Measurements from ENCODE around the gene GCNT4.
"Not testable (repeated sequence)": the region's sequence is repeated elsewhere in the genome, so short reads cannot be mapped to it uniquely, and the experiment has no call there.

GCNT4 gene, protein sequence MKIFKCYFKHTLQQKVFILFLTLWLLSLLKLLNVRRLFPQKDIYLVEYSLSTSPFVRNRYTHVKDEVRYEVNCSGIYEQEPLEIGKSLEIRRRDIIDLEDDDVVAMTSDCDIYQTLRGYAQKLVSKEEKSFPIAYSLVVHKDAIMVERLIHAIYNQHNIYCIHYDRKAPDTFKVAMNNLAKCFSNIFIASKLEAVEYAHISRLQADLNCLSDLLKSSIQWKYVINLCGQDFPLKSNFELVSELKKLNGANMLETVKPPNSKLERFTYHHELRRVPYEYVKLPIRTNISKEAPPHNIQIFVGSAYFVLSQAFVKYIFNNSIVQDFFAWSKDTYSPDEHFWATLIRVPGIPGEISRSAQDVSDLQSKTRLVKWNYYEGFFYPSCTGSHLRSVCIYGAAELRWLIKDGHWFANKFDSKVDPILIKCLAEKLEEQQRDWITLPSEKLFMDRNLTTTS

DNA sequence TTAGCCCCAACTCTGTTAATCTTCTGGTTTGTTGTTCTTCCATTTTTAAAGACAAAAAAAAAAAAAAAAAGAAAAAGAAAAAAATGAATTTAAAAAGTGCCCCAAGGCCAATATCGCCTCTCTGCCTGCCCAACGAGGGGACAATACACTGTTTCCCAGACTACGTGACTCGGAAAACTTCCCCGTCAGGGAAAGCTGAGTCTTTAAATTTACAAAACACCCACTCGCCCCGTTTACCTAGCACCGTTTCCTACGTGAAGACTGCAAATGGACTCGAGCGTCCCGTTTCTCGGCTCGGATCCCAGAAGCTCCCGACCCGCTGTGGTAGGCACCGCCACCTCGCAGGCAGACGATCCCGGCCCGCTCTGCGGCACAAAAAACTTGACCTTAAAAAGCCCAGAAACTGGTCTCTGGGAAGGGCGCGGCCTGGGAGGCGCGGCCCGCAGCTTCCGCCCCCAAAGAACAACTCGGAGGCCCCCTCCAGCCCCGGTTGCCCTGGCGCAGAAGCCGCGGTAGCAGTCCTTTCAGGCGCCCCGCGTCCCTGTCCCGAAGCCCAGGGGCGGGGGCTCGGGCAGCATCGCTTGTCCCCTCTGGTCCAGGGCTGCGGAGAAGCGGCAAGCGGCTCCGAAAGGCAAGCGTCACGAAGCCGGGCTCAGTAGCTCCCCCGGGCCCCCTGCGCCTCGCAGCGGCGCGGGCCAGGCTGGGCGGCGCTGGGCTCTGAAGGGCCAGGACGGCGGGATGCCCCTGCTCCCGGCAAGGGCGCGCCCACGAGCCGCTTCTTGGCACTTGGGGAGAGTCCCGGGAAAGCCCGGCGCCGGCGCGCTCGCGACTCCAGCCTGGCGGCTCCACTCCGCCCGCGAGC is at the start of gene GCNT4:
Gene GCNT4, minus strand, starts transcription at position 367 of the 862 bp plus-strand sequence. CDS start 22,521 bp downstream, outside the sequence.
- DNase-seq (ENCODE audit: low read depth) = peak; percentile 13

DNA sequence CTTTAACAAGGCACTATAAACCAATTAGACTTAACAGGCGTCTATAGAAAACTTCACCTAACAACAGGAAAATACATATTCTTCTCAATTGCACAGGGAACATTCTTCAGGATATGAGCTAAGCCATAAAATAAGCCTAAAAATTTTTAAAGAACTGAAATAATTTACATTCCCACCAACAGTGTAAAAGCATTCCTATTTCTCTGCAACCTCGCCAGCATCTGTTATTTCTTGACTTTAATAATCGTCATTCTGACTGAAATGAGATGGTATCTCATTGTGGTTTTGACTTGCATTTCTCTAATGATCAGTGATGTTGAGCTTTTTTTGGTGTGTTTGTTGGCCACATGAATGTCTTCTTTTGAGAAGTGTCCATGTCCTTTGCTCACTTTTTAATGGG is 43.6 kb upstream of the GCNT4 start:
- not testable (repeated sequence) for DNase-seq (ENCODE audit: low read depth)

DNA sequence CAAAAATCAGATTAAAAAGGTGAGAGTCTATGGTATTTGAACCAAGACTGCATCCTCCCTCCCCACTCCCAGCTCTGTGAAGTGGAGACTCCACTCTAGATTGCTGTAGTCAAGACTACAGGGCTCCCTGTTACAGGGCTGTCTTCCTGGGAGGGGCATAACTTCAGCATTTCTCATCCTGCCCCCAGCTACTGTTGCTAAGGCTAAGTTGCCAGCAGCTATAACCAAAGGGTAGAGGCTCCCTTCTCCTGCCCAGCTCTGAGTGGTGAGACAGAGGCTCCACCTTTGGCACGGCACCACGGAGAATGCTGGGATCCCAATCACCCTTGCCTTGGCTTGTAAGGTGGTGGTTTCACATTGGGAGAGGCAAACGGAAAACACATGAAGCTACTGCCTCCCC is 39.2 kb upstream of the GCNT4 start:
- DNase-seq (ENCODE audit: low read depth) = no peak

DNA sequence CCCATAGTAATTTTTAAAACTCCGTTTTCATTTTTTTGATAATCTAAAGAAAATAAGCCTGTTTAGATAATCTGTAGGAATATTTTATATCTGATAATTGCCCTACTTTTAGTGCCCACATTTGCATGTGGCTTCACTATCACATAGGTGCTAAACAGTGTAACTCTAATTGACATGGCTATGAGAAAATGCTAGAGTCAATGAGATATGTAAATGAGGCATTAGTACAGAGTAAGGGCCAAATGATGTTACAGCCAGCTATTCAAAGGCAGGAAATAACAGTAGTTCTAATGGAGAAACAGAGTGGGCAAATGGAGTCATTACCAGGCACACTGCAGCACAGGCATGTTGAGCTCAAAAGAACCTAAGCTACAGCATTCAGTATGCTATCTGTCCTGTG is 37.3 kb upstream of the GCNT4 start:
- no peak for DNase-seq (ENCODE audit: low read depth)

DNA sequence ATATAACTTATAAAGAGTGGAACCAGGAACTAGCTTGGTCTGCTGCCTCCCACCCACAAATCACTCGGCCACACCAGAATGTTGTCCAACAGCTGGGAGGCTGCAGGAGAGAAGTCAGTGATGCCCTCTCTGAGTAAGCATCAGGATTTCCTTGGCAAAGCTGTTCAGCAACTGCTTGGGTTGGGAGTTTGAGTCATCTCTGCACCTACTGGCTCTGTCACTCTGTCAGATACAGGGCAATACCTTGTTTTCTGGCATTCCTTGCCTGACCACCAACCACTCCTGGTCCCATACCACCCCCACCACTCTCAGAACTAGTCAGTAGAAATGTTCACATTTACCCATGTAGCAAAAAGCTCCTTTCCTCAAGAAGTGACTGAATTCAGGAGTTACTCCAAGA is 36.8 kb upstream of the GCNT4 start:
- no peak for DNase-seq (ENCODE audit: low read depth)

DNA sequence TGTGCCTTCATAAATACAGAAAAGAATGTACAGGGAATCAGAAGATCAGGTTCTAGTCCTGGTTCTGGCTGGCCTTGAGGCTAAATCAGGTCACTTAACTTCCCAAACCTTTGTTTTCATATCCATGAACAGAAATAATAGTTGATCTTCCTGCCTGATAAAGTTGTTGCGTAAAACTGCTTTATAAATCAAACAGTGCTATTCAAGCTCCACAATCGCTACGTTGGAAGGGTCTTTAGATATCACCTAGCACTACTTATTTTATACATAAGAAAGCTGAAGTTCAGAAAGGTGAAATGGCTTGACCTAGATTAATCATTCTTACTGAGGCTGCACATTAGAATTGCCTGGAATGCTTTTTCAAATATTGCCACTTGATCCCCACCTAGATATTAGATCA is 36.3 kb upstream of the GCNT4 start:
- DNase-seq (ENCODE audit: low read depth) = no peak

DNA sequence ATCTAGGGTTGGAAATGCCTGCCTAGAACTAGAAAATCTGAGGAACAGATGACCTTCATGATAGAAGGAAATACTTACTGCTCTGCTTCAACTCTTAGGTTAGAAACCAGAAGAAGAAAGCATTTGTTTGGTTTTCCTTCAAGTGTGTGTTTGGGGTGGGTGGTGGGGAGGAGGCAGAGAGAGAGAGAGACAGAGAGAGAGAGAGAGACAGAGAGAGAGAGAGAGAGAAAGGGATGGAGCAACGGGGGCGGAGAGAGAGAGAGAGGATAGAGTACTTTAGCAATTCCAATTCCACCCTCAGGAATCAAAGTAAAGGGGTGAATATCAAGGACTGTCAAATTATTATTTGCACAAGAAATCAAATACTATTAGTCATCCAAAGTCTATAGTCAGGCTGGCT is 29.2 kb upstream of the GCNT4 start:
- no peak for DNase-seq (ENCODE audit: low read depth)

DNA sequence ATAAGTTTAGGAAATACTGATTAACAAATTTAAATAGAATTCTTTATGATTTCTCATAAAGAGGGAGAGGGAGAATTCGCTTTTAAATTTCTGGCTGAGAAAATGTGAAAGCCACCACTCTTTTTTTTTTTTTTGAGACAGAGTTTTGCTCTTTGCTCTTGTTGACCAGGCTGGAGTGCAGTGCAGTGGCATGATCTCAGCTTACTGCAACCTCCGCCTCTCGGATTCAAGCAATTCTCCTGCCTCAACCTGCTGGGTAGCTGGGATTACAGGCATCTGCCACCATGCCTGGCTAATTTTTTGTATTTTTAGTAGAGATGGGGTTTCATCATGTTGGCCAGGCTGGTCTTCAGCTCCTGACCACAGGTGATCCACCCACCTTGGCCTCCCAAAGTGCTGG is 27.0 kb upstream of the GCNT4 start:
- not testable (repeated sequence) for DNase-seq (ENCODE audit: low read depth)

DNA sequence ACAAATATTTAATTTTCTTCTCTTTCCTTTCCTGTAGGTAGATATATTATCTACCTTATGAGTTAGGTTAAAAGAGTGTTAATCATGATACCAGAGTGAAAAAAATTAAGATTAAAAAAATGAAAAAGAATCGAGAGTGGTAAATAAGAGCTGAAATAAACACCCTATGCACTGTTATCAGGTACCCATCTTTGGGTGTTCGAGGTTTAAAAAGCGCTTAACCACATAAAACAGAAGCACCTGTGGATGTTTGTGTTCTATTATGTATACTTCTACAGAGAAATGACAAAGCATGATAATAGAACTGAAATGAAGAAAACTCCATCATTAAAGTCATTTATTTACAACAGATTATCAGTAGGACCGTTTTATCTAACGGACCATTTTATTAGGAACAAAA is 25.7 kb upstream of the GCNT4 start:
- no peak for DNase-seq (ENCODE audit: low read depth)

DNA sequence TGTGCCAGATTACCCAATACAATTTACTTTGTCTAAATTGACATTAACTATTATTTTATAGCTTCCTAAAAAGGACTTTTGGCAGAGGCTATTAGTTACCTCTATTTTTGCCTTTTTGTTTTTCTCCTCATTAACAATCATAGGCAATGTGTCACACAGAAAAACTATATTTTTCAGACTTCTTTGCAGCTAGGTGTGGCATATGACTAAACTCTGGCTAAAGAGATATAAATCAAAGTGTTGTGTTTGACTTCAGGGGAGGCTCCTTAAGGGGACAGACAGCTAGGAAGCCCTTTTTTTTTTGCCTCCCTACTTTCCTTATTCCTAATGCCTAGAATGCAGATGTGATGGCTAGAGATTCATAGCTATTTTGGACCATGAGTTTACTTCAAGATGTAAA is 19.7 kb upstream of the GCNT4 start:
- DNase-seq (ENCODE audit: low read depth) = no peak

DNA sequence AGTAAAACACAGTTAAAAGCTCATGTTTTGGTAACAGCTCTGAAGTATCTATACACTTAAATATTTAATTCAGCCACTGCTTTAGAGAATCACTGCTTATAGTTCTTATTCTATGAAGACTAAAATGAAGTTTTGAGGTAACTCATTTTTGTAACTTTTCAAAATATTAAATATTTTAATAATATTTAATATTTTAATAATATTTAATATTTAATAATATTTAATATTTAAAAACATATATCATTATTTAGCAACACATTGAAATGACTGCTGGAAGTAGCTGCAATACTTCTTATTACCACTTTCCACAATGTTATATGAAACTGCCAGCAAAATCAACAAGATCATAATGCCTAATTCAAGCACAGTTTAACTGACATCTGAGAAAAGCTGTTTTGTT is 18.7 kb upstream of the GCNT4 start:
- no peak for DNase-seq (ENCODE audit: low read depth)

DNA sequence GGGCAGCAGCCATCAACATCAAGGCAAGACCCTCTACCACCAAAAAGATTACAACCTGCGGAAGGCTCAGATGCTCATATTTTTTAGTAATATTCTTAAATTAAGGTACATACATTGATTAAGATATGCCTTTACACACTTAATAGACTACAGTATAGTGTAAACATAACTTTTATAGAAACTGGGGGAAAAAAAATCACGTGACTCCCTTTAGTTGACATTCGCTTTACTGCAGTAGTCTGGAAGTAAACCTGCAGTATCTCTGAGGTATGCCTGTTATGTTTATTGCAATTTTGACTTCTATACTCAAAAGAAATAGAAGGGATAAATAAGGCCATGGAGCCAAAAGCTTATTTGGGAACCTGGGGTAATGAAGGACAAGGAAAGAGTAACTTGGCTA is 15.1 kb upstream of the GCNT4 start:
- DNase-seq (ENCODE audit: low read depth) = no peak

DNA sequence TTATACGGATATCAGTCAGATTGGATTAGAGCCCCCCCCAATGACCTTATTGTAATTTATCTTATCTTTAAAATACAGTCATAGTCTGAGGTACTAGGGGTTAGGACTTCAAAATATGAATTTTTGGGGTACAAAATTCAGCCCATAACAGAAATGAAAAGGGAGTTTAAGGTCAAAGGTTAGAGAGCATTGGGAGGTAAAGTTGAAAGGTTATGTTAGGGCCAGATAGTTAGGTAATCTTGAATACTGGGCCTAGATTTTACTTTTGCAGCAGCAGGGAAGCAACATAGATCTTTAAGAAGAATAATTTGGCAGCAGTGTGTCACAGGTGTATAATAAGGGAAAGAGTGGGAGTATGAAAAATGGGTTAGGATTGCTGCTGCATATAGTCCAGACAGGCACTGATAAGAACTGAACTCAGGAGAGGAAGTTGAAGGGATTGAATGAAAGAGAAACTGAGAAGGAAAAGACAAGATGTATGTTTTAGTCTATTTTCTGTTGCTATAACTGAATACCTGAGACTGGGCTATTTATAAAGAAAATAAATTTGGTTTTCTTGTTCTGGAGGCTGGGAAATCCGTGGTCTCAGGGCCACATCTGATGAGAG is 10.7 kb upstream of the GCNT4 start:
- no peak for DNase-seq (ENCODE audit: low read depth)

DNA sequence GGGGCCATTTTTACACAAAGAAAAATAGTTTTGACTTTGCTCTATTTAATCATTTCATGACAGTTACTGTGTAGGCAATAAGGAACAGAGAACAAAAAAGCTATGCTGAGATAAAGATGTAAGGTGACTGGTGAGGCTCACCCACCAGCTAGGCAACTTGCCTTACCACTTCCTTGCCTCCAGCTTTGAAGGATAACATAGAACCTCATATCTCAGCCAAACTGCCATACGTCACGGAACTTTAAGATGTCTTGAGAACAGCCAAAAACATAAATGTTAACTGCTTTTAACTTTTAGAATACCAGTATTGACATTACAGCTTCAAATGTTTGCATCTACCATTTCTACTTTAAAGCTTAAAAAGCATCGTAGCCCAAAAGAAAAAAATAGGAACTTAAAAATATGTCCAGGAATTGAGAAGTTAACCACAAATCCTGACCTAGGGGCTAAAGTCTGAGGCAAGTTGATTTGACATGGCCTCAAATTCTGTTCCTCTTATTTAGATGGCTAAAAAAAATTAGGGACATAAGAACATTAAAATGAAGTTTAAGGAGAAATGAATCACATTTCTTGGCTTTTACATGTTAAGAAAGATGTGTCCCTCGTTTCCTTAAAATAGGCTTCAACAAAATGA is 7.7 kb upstream of the GCNT4 start:
- DNase-seq (ENCODE audit: low read depth) = no peak

DNA sequence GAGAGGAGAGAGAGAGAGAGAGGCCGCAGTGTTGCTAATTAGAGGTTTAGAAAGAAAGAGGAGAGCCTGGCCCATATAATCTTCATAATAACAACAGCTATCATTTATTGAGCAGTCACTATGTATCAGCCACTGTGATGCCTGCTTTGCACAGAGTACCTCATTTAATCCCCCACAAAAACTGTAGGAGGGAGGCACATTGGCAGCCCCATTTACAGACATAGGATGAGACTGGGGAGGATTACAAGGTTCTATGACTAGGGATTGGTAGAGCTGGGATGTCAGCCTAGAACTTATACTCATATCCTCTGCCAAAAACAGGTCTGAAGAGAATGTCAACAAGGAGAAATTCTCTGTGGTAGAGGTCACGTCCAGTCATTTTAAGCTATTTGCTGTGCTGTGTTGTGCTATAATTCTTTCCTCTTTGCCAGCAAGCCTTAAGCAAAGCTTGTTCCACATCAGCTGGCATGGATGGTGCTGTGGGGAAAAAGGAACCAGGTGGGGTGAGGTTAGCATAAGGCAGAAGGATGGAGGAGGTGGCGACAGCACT is 6.7 kb upstream of the GCNT4 start:
- no peak for DNase-seq (ENCODE audit: low read depth)

DNA sequence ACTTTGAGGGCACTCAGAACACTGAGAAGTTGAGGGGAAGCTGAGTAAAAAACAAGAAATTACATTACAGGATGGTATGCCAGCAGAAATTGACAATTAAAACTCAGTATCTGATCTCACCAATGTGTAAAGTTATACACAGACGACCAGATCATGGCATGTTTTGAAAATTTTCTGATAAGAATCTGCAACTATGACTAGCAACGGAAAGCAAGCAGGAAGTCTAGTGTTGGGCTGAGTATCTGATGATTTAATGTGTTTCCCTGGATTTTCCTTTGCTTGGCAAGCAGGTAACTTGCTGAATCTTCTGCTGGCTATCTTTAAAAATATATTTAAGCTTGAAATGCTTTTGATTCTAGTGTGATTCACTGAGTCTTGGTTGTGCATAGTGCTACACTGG is 5.2 kb upstream of the GCNT4 start:
- DNase-seq (ENCODE audit: low read depth) = no peak

DNA sequence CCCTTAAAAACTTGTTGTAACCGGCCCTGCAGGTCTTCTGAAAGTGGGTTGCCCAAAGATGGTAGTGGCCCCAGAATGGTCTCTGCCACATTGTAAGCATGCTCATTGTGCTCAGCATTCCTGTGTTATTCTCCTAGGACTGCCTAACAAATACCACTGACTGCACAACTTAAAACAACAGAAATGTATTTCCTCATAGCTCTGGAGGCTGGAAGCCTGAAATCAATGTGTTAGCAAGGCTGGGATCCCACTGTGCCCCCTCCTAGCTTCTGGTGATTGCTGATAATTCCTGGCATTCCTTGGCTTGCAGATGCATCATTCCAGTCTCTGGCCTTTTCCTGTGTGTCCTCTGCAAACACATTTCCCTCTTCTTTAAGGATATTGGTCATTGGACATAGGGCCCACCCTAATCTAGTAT is 3.4 kb upstream of the GCNT4 start:
- no peak for DNase-seq (ENCODE audit: low read depth)

DNA sequence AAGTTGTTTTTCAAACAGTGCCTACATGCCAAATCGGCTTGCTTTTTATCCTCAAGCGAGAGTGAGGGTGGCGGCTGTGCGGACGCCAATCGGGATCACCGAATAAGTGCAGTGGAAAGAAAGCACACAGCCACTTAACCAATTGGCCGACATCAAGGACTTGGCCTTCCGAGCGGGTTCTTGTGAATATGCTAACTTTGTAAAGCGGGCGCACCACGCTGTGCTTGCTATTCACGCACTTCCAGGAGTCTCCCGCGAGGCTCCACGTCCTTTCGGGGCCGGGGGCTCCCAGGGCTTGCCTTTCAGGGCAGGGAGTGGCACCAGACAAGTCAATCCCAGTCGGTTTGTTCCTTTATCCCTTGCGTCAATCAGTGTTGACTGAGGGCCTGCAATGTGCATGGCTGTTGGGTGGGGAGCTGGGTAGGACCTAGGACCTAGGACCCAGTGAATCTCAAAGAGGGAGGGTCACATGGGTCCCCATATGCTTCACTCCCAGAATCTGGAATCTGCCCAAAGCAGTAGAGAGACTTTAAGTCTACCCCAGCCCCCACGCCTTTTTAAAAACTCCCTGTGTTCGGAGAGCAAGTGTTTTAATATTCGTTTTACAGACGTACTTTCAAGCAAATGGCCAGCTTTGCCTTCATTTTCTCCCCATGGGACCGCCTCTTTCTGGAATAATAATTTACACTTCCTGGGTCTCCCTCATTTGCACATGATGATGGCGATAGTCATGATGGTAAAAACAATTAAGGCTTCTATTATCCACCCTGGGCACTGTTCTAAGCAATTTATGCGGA is 2.0 kb upstream of the GCNT4 start:
- DNase-seq (ENCODE audit: low read depth) = no peak

DNA sequence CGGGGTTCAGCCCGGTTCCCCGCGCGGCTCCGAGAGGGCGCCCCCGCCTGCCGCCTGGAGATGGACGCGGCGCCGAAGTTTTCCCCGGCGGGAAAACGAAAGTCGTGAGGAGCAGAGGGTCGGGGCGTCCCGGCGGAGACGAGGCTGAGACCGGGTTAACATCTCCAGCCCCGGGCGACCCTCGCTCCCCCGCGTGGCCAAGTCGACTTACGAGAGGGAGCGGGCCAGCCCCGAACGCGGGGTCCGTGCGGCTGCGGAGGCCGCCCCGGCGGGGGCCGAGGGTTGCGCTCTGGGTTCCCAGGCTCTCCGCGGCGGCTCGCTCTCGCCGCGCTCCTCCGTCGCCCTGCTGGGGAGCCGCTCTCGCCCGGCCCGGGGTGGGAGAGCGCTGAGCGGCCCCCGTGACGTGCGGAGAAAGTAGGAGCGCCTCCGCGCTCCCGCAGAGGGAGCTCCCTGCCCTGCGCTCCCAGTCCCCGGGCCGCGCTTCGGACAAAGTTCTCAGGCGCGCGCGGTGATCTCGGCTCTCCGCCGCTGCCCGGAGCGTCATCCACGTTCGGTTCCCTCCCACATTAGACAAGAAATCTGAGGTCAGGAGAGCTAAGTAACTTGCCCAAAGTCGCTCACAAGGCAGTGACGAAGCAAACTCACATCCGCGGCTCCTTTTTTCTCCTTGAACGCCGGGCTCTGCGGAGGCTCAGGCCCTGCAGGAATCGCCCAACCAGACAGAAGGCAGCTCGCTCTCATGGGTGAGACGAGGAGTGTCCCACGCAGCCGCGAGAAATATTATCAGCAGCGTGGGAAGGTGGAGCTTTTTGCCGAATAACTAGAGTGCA is 1.2 kb upstream of the GCNT4 start:
- DNase-seq (ENCODE audit: low read depth) = peak; percentile 20

DNA sequence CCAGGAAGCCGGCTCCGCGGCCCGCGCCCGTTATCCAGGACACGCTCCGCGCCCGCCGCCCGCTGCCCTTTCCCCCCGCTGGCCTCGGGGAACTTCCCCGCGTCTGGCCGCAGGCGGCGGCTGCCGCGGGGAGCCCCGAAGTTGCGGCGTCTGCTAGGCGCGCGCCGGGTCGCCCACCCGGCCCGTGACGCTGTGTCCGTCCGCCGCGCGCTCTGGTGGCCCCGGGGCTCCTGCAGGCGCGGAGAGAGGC is 621 bp upstream of the GCNT4 start:
- DNase-seq (ENCODE audit: low read depth) = peak; percentile 11

All from activated T-helper 1 cell treated with Interleukin-2 at 50 U/mL for 16 hours (primary cell).